Measurements from ENCODE around the gene FOSB. TPM values are rescaled to one million over a fixed set of nuclear protein-coding genes. Genes with fewer than 3 reads are reported as not detected.
A peak's percentile ranks its signal among the peaks of the same experiment; 100 is the strongest.
"Not testable (repeated sequence)": the region's sequence is repeated elsewhere in the genome, so short reads cannot be mapped to it uniquely, and the experiment has no call there.

The FOSB gene
- total RNA-seq, 2 donors from 2014 or later = 17.8 to 19.7 TPM

DNA sequence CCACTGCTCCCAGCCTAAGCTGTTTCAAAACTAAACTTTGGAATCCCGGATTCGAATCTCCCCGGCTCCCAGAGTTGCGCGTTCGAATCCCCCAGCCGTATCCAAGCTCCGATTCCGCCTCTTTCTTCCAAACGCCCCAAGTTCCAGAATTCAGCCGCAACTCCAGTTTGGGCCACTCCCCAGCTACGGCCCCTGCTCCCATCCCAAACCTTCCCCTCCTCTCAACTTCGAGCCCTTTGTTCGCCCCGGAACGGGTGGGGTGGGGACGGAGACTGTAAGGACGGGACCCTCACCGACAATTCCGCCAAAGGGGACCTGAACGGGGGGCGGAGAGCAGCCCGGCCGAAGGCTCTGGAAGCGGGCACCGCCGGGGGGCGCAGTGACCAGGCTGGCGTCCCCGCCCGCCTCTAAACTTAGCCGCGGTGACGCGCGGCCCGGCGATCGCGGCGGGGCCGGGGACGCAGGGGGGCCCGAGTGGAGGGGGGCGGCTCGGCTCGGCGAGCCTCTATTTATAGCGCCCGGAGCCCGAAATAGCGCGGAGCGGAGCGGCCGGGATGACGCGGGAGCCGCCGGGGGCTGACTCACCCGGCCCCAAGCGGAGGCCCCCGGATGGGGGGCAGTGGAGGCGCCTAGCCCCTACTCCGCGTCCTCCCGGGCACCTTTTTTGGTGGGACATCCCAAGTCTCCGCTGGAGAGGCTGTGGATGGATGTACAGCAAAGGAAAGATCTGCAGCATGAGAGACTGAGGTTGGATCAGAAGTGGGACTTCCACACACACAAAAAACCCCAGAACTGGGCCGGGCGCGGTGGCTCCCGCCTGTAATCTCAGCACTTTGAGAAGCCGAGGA is 39.2 kb upstream of the FOSB start:
- DNase-seq (ENCODE audit: low spot score) = no peak
- H3K27ac ChIP-seq = peak overlapping the region; percentile 93
- H3K36me3 ChIP-seq = no peaks in the 10 kb centered on the region
- H3K4me1 ChIP-seq = peaks cover 0 to 36% of the 10 kb centered on the region in 2 donors
- H3K9me3 ChIP-seq = no peaks in the 10 kb centered on the region
- H3K4me3 ChIP-seq = peak overlapping the region; percentile 47 to 57
- TF ChIP-seq, protein P1, sequence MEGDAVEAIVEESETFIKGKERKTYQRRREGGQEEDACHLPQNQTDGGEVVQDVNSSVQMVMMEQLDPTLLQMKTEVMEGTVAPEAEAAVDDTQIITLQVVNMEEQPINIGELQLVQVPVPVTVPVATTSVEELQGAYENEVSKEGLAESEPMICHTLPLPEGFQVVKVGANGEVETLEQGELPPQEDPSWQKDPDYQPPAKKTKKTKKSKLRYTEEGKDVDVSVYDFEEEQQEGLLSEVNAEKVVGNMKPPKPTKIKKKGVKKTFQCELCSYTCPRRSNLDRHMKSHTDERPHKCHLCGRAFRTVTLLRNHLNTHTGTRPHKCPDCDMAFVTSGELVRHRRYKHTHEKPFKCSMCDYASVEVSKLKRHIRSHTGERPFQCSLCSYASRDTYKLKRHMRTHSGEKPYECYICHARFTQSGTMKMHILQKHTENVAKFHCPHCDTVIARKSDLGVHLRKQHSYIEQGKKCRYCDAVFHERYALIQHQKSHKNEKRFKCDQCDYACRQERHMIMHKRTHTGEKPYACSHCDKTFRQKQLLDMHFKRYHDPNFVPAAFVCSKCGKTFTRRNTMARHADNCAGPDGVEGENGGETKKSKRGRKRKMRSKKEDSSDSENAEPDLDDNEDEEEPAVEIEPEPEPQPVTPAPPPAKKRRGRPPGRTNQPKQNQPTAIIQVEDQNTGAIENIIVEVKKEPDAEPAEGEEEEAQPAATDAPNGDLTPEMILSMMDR (IDR thresholded peaks at IDR 0.05) = peak; percentile 50 to 69
- no peaks in the 10 kb centered on the region for H3K27me3 ChIP-seq

DNA sequence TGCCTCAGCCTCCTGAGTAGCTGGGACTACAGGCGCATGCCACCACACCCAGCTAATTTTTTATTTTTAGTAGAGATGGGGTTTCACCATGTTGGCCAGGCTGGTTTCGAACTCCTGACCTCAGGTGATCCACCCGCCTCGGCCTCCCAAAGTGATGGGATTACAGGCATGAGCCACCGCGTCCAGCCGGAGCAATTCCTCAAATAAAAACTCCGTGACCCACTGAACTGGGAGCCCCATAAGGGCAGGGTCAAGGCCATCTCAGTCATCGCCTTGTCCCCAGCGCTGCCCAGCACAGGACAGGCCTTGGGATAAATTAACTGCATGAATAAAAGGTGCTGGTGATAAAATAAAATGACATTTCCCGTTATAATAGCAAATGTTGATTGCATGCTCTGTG is 37.9 kb upstream of the FOSB start:
- Histone ChIP-seq H3K27ac (peak overlapping the region; percentile 93), H3K4me1 (peaks cover 0 to 27% of the 10 kb centered on the region in 2 donors)
- H3K36me3 ChIP-seq; DNase-seq (ENCODE audit: low spot score); H3K4me3 ChIP-seq; H3K27me3 ChIP-seq; H3K9me3 ChIP-seq: not testable (repeated sequence)

DNA sequence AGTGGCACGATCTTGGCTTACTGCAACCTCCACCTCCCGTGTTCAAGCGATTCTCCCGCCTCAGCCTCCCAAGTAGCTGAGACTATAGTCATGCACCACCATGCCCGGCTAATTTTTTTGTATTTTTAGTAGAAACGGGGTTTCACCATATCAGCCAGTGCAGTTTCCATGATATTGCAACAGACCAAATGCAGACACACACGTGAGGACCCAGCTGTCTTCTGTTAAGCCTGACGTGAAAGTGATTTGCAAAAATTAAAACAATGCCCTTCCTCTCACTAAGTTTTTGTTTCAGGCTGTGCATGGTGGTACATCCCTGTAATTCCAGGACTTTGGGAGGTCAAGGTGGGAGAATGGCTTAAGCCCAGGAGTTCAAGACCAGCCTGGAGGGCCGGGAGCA is 36.8 kb upstream of the FOSB start:
- not testable (repeated sequence) for H3K36me3 ChIP-seq; H3K9me3 ChIP-seq; H3K27me3 ChIP-seq; DNase-seq (ENCODE audit: low spot score); H3K27ac ChIP-seq; H3K4me3 ChIP-seq
- H3K4me1 ChIP-seq = peaks cover 0 to 16% of the 10 kb centered on the region in 2 donors

DNA sequence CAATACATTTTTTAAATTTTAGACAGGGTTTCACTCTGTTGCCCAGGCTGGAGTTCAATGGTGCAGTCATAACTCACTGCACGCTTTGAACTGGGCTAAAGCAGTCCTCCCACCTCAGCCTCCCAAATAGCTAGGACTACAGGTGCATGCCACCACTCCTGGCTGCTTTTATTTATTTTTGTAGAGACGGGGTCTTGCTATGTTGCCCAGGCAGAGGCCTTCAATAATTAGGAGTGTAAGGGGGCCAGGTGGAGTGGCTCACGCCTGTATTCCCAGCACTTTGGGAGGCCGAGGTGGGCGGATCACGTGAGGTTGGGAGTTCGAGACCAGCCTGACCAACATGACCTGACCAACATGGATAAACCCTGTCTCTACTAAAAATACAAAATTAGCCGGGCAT is 35.3 kb upstream of the FOSB start:
- DNase-seq (ENCODE audit: low spot score); H3K27me3 ChIP-seq; H3K4me3 ChIP-seq; H3K36me3 ChIP-seq; H3K27ac ChIP-seq; H3K9me3 ChIP-seq: not testable (repeated sequence)
- H3K4me1 ChIP-seq = peaks cover 0 to 16% of the 10 kb centered on the region in 2 donors

DNA sequence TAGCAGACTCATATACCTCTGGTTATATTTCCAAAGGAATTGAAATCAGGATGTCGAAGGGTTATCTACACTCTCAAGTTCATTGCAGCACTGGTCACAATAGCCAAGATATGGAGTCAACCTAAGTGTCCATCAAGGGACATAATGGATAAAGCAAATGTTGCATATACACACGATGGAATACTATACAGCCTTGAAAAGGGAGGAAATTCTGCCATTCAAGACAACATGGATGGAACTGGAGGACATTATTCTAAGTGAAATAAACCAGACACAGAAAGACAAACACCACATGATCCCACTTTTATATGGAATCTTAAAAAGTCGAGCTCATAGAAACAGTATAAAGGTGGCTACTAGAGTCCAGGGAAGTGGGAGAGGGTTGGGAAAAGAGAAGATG is 30.5 kb upstream of the FOSB start:
- no peak for DNase-seq (ENCODE audit: low spot score)
- H3K36me3 ChIP-seq = no peaks in the 10 kb centered on the region
- no peak overlapping the region for H3K4me3 ChIP-seq
- H3K27me3 ChIP-seq = no peaks in the 10 kb centered on the region
- H3K4me1 ChIP-seq = peaks cover 0 to 13% of the 10 kb centered on the region in 2 donors
- no peaks in the 10 kb centered on the region for H3K9me3 ChIP-seq
- TF ChIP-seq, protein P1 (IDR thresholded peaks at IDR 0.05) = no peak
- H3K27ac ChIP-seq = no peak overlapping the region

DNA sequence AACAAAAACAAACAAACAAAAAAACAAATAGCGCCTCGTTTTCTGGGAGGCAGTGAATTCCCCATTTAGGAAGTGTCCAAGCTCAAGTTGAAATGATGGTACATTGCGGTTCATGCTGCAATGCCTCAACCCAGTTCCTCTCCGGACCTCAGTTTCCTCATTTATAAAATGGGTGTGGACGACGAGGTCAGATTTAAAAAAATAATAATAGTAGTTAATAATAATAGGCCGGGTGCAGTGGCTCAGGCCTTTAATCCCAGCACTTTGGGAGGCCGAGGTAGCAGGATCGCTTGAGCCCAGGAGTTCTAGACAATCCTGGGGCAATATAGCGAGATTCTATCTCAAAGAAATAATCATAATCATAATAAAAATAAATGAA is 28.6 kb upstream of the FOSB start:
- no peaks in the 10 kb centered on the region for H3K36me3 ChIP-seq
- peak overlapping the region in 1 of 2 donors; percentile 73 for H3K4me3 ChIP-seq
- H3K27ac ChIP-seq = peak overlapping the region; percentile 96 to 98
- H3K9me3 ChIP-seq = no peaks in the 10 kb centered on the region
- H3K4me1 ChIP-seq = peaks cover 0 to 27% of the 10 kb centered on the region in 2 donors
- no peaks in the 10 kb centered on the region for H3K27me3 ChIP-seq
- TF ChIP-seq, protein P1 (IDR thresholded peaks at IDR 0.05) = no peak
- no peak for DNase-seq (ENCODE audit: low spot score)

DNA sequence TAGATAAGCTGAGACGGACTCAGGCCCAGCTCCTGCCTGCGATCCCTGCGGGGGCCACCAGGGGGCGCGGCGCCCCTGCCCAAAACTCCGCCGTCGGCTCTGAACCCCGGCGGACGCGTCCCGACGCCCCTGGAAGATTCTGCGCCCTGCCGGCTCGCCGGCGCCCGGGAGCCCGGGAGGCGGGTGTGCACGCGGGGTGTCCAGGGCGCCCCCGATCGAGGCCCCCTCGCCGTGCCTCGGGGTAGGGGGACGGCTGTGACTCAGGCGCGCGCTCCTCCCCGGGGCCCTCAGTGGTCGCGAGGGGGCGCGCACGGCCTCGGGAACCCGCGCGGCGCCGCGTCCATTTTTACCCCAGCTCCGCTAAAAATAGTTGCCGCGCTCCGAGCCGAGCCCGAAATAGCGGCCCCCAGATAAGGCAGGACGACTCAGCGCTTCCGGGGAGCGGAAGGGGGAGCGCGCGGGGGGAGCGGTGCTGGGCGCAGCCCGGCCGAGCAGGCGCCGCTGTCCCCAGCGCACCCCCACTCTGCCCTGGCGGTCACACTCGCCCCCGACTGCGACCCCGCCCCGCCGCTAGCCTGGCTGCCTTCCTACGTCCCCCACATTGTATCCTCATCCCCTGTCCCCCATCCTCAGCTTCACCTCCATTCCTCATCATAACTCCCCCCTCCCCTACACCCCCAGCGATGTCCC is 28.1 kb upstream of the FOSB start:
- DNase-seq (ENCODE audit: low spot score) = peak; percentile 85
- H3K27ac ChIP-seq = peak overlapping the region; percentile 96 to 98
- H3K27me3 ChIP-seq = no peaks in the 10 kb centered on the region
- H3K9me3 ChIP-seq = no peaks in the 10 kb centered on the region
- H3K4me3 ChIP-seq = peak overlapping the region; percentile 61 to 73
- peaks cover 0 to 31% of the 10 kb centered on the region in 2 donors for H3K4me1 ChIP-seq
- TF ChIP-seq, protein P1 (IDR thresholded peaks at IDR 0.05) = peak; percentile 99
- no peaks in the 10 kb centered on the region for H3K36me3 ChIP-seq

Data from right atrium auricular region (tissue), 2 donors.